HEK293T (cell line): ENCODE data around the gene VOPP1.

Experiments
- ARNT ChIP-seq: fragments of 450-650 bp; IDR thresholded peaks from 2 replicates; pipeline ENCODE4 v1.6.1; 2017; ENCODE audit warnings: mild to moderate bottlenecking
- BHLHE40 ChIP-seq: fragments of 450-650 bp; IDR thresholded peaks from 2 replicates; pipeline ENCODE4 v1.6.1; 2016; ENCODE audit warnings: mild to moderate bottlenecking, moderate library complexity, borderline replicate concordance
- CTBP1 ChIP-seq: fragments of 450-650 bp; IDR thresholded peaks from 2 replicates; pipeline ENCODE4 v1.6.1; 2016; ENCODE audit warnings: borderline replicate concordance
- ELF4 ChIP-seq: fragments of 450-650 bp; IDR thresholded peaks from 2 replicates; pipeline ENCODE4 v1.6.1; 2017; ENCODE audit warnings: antibody characterized with exemption
- FOXA1 ChIP-seq: fragments of 450-650 bp; IDR thresholded peaks from 2 replicates; pipeline ENCODE4 v1.6.1; 2016; ENCODE audit warnings: mild to moderate bottlenecking
- FOXK2 ChIP-seq: fragments of 450-650 bp; IDR thresholded peaks from 2 replicates; pipeline ENCODE4 v1.6.1; 2016; ENCODE audit warnings: mild to moderate bottlenecking
- FOXM1 ChIP-seq: fragments of 450-650 bp; IDR thresholded peaks from 2 replicates; pipeline ENCODE4 v1.6.1; 2017; ENCODE audit warnings: mild to moderate bottlenecking, borderline replicate concordance
- NFRKB ChIP-seq: fragments of 450-650 bp; IDR thresholded peaks from 2 replicates; pipeline ENCODE4 v1.6.1; 2016; ENCODE audit warnings: mild to moderate bottlenecking, moderate library complexity
- SP1 ChIP-seq: fragments of 450-650 bp; IDR thresholded peaks from 2 replicates; pipeline ENCODE4 v1.6.1; 2017
- SUZ12 ChIP-seq: fragments of 450-650 bp; IDR thresholded peaks from 2 replicates; pipeline ENCODE4 v1.6.1; 2016; ENCODE audit warnings: mild to moderate bottlenecking
- TARDBP ChIP-seq: fragments of 450-650 bp; IDR thresholded peaks from 2 replicates; pipeline ENCODE4 v1.6.1; 2016
- ZNF384 ChIP-seq: fragments of 450-650 bp; IDR thresholded peaks from 2 replicates; pipeline ENCODE4 v1.6.1; 2016

- TF ChIP-seq FOXA1 (no peak), NFRKB (no peak), SUZ12 (no peak), BHLHE40 (no peak), FOXM1 (no peak), ELF4 (no peak), ARNT (no peak), ZNF384 (no peak), TARDBP (no peak), SP1 (no peak), FOXK2 (no peak), CTBP1 (no peak)
Observed at GRCh38 chr7:55523366-55523765, 48.9 kb downstream of the VOPP1 start.
